Measurements from ENCODE around the gene FAM13A. TPM values are rescaled to one million over a fixed set of nuclear protein-coding genes. Genes with fewer than 3 reads are reported as not detected.

The FAM13A gene
- total RNA-seq, 4 donors from 2014 or later = 61.8 to 217 (median 152) TPM

DNA sequence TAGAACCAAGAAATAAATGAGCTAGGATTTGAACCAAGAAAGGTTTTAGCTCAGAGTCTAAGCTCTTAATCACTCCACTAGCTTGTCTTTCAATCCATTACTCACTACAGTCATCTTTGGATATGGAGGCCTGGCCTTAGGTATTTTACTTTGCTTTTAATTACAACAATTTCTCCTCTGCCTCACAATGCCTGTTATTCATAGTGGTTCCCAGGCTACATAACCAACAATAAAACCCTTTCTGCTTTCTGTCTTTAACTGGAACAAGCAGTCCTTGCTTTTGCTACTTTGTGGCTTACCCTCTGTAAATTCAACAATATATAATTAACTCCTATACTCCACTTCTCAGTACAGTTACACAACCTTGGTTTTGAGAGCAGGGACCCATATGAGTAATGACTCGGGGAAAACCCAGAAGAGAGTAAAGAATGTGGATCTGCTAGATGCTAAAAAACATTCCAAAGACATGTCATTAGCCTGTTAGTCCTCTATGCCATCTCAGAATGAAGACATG lies 264.7 kb downstream of the FAM13A start:
- no peak for TF ChIP-seq CTCF (IDR thresholded peaks at IDR 0.05; ENCODE audit: low read depth)

DNA sequence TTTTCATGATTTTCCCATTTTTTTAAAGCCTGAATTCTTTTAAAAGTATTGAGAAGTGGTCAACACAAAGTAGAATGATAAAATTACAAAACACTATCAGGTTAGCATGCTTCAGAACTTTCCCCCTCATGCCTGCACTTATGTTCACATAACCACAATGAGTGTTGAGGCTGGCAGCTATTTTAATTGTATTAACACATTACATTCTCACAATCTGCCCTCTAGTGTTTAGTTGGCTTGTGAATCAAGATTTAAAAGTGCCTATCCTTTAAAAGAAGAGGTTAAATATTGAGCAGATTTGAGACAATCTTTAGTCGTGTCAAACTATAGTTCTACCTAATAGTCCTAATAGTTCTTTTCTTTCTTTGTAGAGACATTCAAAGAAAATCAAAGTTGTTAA lies 265.7 kb downstream of the FAM13A start:
- TF ChIP-seq CTCF (IDR thresholded peaks at IDR 0.05; ENCODE audit: low read depth) = no peak

DNA sequence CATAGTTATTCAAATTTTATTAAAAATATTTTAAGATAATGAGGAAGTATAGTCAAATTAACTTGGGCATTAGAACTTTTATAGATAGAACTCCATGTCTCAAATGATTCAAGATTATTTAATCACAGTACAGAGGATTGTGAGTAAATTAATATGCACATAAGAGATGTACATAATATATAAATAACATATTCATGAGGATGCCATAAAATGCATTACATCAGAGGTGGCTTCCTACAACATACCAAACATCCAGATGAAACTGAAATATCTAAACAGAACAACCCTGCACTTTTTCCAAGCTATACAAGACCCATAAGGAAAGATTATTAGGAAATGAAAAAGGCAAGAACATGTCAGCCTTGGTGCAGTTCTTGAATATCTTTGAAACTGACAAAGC lies 268.1 kb downstream of the FAM13A start:
- no peak for TF ChIP-seq CTCF (IDR thresholded peaks at IDR 0.05; ENCODE audit: low read depth)

DNA sequence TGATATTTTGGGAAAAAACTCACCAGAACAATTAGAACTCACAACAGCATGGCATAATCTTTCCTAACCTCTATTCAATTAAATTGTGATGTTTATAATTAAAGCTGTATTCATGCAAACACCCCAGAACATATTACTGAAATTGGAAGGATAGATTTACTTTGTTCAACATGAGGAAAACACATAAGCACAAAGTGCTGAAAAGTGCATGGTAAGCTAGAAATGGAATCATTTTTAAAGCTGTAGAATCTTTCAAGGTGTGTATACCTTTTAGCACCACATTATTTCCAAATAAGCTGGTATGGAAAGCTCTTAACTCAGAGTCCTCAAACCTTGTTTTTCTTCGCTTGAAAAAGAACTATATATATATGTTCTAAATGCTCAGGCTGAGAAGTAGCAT lies 268.6 kb downstream of the FAM13A start:
- TF ChIP-seq CTCF (IDR thresholded peaks at IDR 0.05; ENCODE audit: low read depth) = no peak

DNA sequence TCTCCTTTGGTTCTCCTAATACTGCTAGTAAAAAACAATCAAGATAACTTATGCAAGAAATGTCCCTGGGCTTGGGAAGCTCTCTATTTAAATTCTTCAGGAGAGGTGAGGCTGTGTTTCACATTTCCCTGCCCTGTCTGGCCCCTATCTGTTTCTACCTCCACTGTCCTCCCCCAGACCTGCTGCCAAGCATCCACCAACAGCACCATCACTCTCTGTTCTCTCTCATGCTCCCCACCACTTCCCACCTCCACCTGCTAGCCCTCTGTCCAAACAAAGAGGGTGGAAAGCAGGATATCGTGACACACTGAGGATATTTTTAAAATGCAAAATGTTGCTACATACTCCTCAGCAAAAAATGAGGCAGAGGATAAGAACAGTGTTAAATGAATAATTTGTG lies 271.0 kb downstream of the FAM13A start:
- TF ChIP-seq CTCF (IDR thresholded peaks at IDR 0.05; ENCODE audit: low read depth) = no peak

DNA sequence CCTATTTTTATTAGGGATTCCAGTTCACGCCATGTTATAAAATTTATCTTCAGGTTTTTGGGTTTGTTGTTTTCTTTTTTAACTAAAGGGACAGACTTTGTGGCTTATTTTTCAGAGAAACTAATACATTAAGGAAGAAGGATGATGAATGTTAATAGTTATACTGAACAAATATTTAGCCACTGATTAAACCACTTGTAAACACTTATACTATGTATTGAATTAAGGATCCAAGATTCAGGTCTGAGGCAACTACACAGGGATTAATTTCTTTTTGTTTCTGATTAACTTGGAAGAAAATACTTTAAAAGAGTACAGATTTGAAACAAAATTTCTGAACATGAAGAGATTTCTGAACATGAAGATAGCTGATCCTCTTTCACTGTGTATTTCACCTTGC lies 276.6 kb downstream of the FAM13A start:
- TF ChIP-seq CTCF (IDR thresholded peaks at IDR 0.05; ENCODE audit: low read depth) = no peak

DNA sequence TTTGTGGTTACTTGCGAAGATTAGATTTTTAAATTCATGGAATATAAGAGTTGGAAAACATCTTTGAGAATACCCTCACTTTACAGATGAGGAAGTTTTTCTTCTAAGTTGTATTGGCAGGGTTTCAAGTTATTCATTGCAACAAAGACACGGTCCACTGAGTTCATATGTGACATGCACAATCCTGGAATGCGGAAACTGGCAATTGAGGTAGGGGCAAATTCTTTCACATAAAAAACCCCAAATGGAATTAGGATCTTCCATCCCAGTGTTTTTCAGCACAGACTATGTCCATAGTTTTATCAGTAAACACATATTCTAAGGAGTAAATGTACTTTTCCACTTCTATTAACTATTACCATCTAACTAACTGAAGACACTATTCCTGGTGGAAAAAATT lies 277.6 kb downstream of the FAM13A start:
- TF ChIP-seq CTCF (IDR thresholded peaks at IDR 0.05; ENCODE audit: low read depth) = no peak

Measured in subcutaneous adipose tissue (tissue), 4 donors.